ENCODE data around the gene FUT1.
A peak's percentile ranks its signal among the peaks of the same experiment; 100 is the strongest.

The FUT1 gene

GRCh38 chr19:48715681-48716171 is 36.7 kb downstream of the FUT1 start:
- FAIRE-seq, result no peak

DNA sequence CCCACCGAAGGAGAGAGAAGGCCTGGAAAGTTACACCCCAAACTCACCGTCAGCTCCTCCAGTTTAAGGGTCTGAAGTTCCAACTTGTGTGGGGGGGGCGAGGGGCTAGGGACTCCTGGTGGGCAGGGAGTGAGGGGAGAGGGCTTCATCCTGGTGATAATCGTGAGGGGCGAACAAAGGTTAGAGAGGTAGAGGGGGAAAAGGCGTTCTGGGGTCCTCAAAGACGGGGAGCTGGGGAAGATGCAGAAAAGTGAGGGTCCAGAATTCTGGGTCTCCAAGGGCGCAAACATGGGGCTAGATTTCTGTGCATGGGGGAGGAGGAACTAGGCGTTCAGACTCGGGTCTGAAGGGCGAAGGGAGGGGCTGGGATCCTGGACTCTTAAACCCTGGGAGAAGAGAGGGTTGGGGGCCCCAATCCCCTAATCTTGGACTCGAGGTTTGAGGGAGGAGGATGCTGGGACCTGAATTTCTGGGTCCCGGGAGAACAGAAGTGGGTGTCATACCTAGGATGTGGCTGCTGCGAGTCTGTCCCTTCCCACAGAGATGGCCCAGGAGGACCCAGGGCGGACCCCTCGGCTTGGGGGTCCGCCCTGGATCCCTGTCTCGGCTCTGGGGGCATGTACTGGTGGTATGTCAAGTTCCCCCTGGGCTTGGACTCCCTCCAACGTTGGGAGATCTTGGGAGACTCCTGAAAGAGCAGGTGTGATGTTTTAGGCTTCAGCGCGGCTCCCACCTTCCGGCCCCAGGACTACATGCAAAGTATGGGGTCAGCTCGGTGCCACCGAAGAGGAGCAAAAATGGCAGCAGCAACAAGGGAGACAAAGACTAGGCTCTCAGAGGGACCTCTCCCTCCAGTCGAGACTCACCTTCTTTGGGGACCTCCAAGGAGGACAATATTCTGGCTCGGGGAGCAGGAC is 37.4 kb downstream of the FUT1 start:
- FAIRE-seq, result no peak

DNA sequence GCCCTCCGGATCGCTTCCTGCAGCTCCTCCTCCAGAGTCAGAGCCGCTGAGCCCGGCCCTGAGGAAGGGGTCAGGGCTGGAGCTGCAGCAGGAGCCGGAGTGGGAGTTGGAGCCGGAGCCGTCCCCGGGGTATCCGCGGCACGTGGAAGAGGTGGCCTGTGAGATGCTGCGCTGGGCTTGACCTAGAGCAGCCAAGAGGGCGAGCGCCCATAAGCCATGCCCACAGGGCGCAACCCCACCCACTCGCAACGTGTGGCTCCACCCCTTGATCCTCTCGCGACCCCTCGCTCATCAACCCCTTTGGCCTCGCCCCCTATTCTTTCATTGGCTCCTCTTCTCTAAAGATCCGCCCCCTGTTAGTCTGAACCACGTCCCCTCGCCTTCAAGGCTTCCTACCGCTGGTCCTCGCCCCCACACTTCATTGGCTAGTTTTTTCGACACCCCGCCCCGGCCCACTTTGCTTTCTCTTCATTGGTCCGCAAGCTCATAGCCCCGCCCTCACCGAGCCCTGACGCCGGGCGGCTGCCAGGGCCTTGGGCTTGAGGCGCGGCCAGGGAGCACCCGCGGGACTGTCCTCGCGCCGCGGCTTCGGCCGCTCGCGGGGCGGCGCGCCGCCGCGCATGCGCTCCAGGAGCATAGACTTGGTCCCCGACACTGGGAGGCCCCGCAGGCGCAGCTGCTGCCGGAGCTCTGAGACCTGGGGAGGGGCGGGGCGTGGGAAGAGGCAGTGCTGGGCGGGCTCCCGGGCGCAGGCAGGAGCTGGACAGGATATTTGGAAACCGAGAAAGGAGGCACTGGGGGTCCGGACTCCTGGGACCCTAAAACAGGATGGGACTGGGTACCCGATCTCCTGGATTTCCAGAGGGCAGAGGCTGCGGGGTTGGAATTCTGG is 38.3 kb downstream of the FUT1 start:
- peak; percentile 97 for FAIRE-seq

GRCh38 chr19:48713041-48713863 is 39.2 kb downstream of the FUT1 start:
- FAIRE-seq, result no peak

GRCh38 chr19:48711106-48711662 is 41.3 kb downstream of the FUT1 start:
- no peak for FAIRE-seq

GRCh38 chr19:48708471-48708870 is 44.0 kb downstream of the FUT1 start:
- no peak for FAIRE-seq

DNA sequence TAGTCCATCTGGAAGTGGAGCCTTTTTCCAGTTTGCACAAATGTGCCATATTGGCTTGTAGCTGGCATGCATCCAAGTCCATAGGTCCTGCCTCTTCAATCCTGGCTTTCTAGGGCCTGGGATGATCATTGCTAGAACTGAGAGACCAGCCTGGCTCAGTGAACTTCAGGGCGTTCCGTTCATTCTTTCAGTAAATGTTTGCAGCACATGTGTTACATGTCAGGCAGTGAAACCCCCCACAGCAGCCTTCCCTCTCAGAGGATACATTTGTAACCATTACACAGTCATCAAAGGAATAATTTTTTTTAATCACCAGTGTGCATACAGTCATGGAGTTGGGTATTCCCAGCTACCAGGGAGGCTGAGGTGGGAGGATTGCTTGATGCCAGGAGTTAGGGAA is 47.0 kb downstream of the FUT1 start:
- FAIRE-seq, result no peak

GRCh38 chr19:48703316-48703715 is 49.1 kb downstream of the FUT1 start:
- no peak for FAIRE-seq

DNA sequence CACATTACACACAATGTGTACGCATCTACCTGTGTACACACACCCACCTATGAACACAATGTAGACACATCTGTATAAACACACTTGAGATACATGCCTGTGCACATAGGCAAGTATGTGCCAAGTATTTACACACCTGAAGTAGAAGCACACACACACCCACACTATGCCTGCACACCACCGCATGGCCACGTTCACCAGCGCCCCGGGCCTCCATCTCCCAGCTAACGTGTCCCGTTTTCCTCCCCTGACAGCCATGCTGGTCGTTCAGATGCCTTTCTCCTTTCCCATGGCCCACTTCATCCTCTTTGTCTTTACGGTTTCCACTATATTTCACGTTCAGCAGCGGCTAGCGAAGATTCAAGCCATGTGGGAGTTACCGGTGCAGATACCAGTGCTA is 49.7 kb downstream of the FUT1 start:
- no peak for FAIRE-seq

- FAIRE-seq, result no peak
Observed at GRCh38 chr19:48698046-48698445, 54.4 kb downstream of the FUT1 start.

Data from TTC549 (cell line).